GM19025 (cell line): ENCODE data around the gene CD40.

ENCODE experiments used
- ATAC-seq: cut with Tn5 transposase; IDR thresholded peaks from one replicate; pipeline ENCODE4 v1.9.1; 2021; ENCODE audit warnings: mild to moderate bottlenecking, low read depth, moderate library complexity; ENCODE audit not compliant: unreplicated experiment

Gene CD40

GRCh38 chr20:46121184-46121930 is 3.2 kb downstream of the CD40 start:
- ATAC-seq, result no peak

- no peak for ATAC-seq
These were observed 4.0 kb downstream of the CD40 start for GRCh38 chr20:46122071-46122470.

GRCh38 chr20:46122516-46123481 is 4.7 kb downstream of the CD40 start:
- ATAC-seq, result no peak

GRCh38 chr20:46123482-46124245 is 5.5 kb downstream of the CD40 start:
- ATAC-seq, result no peak

GRCh38 chr20:46126440-46127056 is 8.4 kb downstream of the CD40 start:
- no peak for ATAC-seq

GRCh38 chr20:46127396-46128010 is 9.4 kb downstream of the CD40 start:
- no peak for ATAC-seq

GRCh38 chr20:46128310-46129151 is 10.4 kb downstream of the CD40 start:
- no peak for ATAC-seq

GRCh38 chr20:46129955-46130481 is 11.9 kb downstream of the CD40 start:
- ATAC-seq, result no peak

GRCh38 chr20:46130534-46130933 is 12.4 kb downstream of the CD40 start:
- no peak for ATAC-seq

GRCh38 chr20:46131396-46131795 is 13.3 kb downstream of the CD40 start:
- ATAC-seq, result no peak

- no peak for ATAC-seq
These were observed 14.6 kb downstream of the CD40 start for GRCh38 chr20:46132705-46133120.

- ATAC-seq, result no peak
These were observed 16.0 kb downstream of the CD40 start for GRCh38 chr20:46133886-46134654.

GRCh38 chr20:46134716-46135115 is 16.6 kb downstream of the CD40 start:
- no peak for ATAC-seq

GRCh38 chr20:46135856-46136633 is 17.9 kb downstream of the CD40 start:
- ATAC-seq, result no peak

- no peak for ATAC-seq
These were observed 19.7 kb downstream of the CD40 start for GRCh38 chr20:46137816-46138215.

GRCh38 chr20:46139266-46139889 is 21.3 kb downstream of the CD40 start:
- ATAC-seq, result no peak
